Measurements from ENCODE around the gene C6orf15.

The C6orf15 gene

GRCh38 chr6:31129130-31129529 is 16.8 kb upstream of the C6orf15 start:
- DNase-seq: no peak

GRCh38 chr6:31128093-31128676 is 15.8 kb upstream of the C6orf15 start:
- no peak for DNase-seq

GRCh38 chr6:31126396-31127175 is 14.2 kb upstream of the C6orf15 start:
- DNase-seq: no peak

GRCh38 chr6:31125586-31126363 is 13.4 kb upstream of the C6orf15 start:
- no peak for DNase-seq

- DNase-seq: no peak
Observed at GRCh38 chr6:31125162-31125561, 12.8 kb upstream of the C6orf15 start.

GRCh38 chr6:31122791-31123706 is 10.7 kb upstream of the C6orf15 start:
- no peak for DNase-seq

- no peak for DNase-seq
Observed at GRCh38 chr6:31121131-31121790, 8.9 kb upstream of the C6orf15 start.

GRCh38 chr6:31120151-31120915 is 8.0 kb upstream of the C6orf15 start, which contains the start of gene CDSN:
Gene CDSN (minus strand): TSS chr6:31120446. CDS start chr6:31120419, 27 bp downstream.
- DNase-seq: no peak

- DNase-seq: no peak
Observed at GRCh38 chr6:31118178-31118577, 5.8 kb upstream of the C6orf15 start.

GRCh38 chr6:31116661-31117385 is 4.4 kb upstream of the C6orf15 start:
- DNase-seq: no peak

- DNase-seq: no peak
Observed at GRCh38 chr6:31115941-31116560, 3.7 kb upstream of the C6orf15 start.

- DNase-seq: no peak
Observed at GRCh38 chr6:31114970-31115849, 2.8 kb upstream of the C6orf15 start.

- no peak for DNase-seq
Observed at GRCh38 chr6:31114541-31114878, 2.1 kb upstream of the C6orf15 start, which contains the start of gene PSORS1C1. Gene PSORS1C1 (plus strand): TSS chr6:31114800. CDS start chr6:31129633, 14,833 bp downstream.

- DNase-seq: no peak
Observed at GRCh38 chr6:31113861-31114540, 1.6 kb upstream of the C6orf15 start.

GRCh38 chr6:31111712-31112111 is 663 bp downstream of the C6orf15 start:
- no peak for DNase-seq

GRCh38 chr6:31110825-31111582 is 1.4 kb downstream of the C6orf15 start:
- DNase-seq: no peak

GRCh38 chr6:31107052-31107451 is 5.3 kb downstream of the C6orf15 start:
- DNase-seq: no peak

- no peak for DNase-seq
Observed at GRCh38 chr6:31103136-31103535, 9.2 kb downstream of the C6orf15 start.
